Measurements from ENCODE around the gene GTF3A. TPM values are rescaled to one million over a fixed set of nuclear protein-coding genes. Genes with fewer than 3 reads are reported as not detected.
"Not testable (repeated sequence)": the region's sequence is repeated elsewhere in the genome, so short reads cannot be mapped to it uniquely, and the experiment has no call there.

Gene GTF3A
- polyA plus RNA-seq (2012; ENCODE audit: insufficient read depth, insufficient read length) = 558 TPM

DNA sequence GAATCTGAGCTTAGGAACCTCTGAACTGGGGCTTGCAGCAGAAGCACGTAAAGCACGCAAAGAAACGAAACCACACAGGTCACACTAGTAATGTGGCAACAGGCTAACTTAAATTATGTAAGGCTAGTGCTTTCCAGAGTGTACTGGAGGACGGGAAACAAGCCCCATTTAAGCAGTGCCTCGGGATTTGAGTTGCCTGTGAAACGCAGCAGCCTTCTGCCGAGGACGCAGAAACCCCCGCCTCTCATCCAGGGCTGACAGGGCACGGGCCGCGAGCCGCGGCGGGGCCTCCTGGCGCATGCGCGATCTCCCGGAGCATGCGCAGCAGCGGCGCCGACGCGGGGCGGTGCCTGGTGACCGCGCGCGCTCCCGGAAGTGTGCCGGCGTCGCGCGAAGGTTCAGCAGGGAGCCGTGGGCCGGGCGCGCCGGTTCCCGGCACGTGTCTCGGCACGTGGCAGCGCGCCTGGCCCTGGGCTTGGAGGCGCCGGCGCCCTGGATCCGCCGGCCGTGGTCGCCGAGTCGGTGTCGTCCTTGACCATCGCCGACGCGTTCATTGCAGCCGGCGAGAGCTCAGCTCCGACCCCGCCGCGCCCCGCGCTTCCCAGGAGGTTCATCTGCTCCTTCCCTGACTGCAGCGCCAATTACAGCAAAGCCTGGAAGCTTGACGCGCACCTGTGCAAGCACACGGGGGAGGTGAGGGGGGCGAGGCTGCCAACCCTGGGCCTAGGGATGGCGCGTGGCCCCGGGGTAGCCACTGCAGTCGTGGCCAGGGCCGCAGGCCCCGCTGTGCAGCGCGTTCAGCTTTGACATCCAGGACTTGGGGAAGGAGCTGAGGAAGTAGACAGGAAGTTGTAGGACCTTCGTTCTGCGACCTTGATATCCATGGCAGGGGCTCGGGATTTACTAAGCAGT is at the start of gene GTF3A:
Gene GTF3A, plus strand, starts transcription at position 374 of the 912 bp plus-strand sequence.
- H3K4me3 ChIP-seq (ENCODE audit: low read length) = peak within 1 kb of the TSS; percentile 92
- peak; percentile 78 for DNase-seq (ENCODE audit: low read depth, low spot score)

DNA sequence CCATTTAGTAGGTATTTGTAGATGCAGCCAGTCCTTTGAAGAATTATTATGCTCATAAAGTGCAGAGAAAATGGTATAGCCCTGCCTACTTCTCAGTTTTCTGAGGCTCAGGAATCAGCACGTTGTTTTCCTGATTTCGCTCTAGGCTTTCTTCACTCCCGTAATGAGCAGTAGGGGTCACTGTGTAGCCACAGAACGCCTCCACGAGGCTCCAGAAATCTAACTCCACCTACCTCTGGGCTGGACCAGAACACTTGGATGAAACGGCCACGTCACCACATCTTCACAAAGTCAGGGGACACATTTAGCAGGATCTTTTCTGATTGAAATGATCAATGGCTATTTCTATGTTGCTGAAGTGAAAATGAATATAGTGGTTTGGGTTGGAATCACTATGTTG is 49.8 kb upstream of the GTF3A start:
- DNase-seq (ENCODE audit: low read depth, low spot score) = peak; percentile 44
- H3K4me3 ChIP-seq (ENCODE audit: low read length) = no peak overlapping the region

DNA sequence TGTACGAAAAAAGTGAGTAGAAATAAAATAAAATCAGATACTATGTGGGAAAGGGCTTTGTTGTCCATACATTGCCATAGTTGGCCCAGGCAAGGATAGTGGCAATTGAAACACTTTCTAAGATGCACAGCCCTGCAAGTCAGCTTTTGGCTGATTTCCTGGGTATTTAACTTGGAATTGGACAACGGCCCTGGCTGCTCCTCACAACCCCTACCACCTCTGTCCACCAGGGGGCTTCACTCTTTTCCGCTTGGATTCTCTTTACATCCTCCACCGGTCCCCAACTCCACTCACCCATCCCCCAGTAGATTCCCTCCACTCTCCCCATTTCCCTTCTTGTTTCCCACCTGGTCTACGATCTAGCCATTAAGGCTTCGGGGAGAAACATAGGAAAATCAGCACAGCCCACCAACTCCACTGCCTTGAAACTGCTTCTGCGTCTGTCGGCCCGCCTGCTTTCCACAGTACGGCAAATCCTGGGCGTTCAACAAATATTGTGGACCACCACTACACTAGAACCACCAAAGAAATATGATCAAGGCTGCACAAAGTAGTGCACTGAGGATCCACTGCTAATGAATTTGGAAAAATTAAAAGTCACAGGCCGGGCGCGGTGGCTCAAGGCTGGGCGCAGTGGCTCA is 48.6 kb upstream of the GTF3A start:
- peak; percentile 27 for DNase-seq (ENCODE audit: low read depth, low spot score)
- no peak overlapping the region for H3K4me3 ChIP-seq (ENCODE audit: low read length)

DNA sequence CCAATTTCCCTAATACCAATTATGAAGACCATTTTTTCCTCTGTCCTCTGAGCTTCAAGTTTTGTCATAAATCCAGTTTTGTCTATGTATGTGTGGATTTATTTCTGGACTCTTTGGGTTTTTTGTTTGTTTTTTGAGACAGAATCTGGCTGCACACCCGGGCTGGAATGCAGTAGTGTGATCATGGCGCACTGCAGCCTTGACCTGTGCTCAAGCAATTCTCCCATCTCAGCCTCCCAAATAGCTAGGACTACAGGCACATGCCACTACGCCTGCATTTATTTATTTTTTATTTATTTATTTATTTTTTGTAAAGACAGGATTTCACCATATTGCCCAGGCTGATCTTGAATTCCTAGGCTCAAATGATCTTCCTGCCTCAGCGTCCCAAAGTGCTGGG is 45.3 kb upstream of the GTF3A start:
- no peak for DNase-seq (ENCODE audit: low read depth, low spot score)
- H3K4me3 ChIP-seq (ENCODE audit: low read length) = no peak overlapping the region

DNA sequence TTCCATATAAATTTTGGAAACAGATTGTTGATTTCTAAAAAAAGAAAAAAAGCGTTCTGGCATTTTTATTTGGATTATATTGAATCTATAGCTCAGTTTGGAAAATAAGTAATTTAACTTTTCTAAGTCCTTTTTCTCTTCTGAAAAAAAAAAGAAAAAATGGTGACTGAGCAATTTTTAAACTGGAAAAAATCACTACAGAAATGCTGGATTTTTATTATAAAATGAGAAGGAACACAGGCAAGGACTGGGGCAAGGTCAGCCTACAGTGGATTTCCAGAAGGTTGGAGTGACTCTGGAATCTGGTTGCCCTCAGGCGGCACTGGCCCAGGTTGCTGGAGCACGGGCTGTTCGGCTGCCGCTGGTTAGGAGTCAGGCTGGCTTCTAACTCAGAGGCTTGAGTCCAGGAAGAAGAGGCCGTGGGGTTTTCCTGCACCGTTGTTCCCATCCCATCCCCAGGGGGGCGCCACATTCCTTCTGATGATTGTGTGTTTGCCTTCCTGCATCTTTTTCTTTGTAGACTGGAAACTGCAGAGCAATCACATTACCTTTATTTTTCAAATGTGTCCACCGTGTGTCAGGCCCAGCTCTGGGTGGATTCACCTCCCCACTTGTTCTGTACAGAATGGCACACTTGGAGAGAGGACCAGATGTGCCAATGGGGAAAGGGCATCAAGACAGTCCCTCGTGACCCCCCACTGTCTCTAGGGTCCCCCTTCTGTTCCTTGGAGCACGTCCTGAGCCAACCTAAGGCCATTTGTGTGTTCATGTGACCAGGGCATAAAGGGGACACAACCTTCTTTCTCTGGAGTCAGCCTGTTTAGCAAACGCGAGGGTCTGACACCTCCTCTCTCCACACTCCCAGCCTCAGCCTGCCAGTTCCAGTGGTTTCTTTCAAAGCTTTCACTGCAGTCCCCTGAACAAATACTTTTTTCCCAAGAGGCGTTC is 44.5 kb upstream of the GTF3A start:
- H3K4me3 ChIP-seq (ENCODE audit: low read length) = no peak overlapping the region
- DNase-seq (ENCODE audit: low read depth, low spot score) = peak; percentile 41

DNA sequence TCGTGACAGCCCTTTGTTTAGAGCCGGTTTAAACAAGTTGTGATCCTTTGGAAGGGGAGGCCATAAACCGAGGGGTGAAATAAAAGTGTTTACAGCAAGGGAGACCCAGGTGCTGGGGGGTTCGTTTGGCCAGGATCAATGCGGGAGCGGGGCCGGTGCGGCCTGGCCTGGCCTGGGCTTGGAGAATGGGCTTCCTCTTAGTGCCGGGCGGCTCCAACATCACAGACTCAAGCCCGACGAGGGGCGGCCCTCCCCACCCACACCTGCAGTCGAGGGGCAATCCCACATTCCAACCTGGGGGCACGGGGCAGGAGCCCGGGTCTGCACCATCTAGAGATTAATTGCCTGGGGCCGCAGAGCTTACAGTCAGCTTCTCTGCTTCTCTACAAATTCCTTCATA is 42.8 kb upstream of the GTF3A start:
- DNase-seq (ENCODE audit: low read depth, low spot score) = no peak
- no peak overlapping the region for H3K4me3 ChIP-seq (ENCODE audit: low read length)

DNA sequence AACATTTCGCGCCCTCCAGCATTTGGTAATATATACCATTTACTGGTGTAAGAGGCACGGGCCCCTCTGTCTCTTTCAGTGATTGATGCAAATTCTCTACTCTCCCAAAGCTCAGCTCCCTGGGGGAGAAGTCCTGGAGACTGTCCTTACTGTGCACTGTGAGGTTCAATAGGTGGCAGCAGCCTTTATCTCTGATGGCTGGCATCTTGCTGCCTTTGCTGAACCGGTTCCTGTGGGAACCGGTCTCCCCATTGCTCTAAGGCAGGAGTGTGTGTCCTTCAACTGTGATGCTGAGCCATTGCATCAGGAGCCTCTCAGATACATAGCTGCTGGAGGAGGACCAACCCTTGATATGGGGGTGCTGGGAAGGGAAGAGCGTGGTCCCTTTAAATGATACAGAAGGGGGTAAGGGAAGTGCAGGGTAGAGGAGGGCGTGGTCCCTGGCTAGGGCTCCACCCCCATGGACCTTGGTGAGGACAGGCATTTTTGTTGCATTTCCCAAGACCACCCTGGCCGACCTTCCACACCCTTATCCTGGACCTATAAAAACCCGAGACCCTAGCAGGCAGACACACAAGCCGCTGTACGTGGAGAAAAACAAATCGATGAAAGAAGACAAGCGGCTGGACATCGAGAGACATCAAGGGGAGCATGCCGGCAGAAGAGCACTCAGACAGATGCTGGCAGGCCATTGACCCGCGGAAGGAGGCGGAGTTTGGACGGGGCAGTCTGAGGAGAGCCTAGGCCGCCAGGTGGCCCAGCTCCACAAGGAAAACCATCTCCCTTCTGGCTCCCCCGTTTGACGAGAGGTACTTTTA is 41.1 kb upstream of the GTF3A start:
- no peak for DNase-seq (ENCODE audit: low read depth, low spot score)

DNA sequence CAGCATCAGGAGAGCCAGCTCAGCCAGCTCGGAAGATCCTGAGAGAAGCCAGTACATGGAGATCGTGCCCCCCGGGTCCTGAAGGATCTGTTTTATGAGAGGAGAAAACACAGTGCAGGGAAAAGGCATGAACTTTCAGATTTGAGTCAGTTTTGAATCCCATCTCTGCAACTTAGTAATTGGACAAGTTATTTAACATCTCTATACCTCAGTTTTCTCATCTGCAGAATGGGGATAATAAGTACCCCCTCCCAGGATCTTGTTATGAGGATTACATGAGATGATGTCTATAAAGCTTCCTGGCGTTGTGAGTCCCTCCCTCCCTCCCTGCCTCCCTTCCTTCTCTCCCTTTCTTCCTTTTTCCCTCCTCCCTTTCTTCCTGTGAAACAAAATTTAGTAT is 40.1 kb upstream of the GTF3A start:
- no peak overlapping the region for H3K4me3 ChIP-seq (ENCODE audit: low read length)
- no peak for DNase-seq (ENCODE audit: low read depth, low spot score)

More for the DNA sequence above, 41.1 kb upstream of the GTF3A start:
- H3K4me3 ChIP-seq (ENCODE audit: low read length) = no peak overlapping the region

DNA sequence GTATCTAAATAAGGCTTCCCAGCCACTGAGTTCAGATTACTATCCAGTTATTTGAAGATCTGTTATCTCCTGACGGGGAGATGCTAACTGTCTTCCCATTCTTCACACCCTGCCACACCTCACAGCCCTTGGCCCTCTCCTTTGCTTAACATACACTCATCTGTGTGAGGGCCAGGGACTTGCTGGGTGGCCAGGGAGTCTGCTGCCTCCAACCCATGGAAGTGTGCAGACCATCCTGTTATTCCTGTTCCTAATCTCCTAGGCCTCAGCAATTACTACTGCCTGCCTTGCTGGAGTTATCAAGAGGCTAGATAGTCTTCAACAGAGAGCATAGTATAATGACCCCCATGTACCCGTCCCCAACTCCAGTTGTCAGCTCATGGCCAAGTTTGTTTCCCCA is 36.2 kb upstream of the GTF3A start:
- no peak for DNase-seq (ENCODE audit: low read depth, low spot score)
- H3K4me3 ChIP-seq (ENCODE audit: low read length) = no peak overlapping the region

DNA sequence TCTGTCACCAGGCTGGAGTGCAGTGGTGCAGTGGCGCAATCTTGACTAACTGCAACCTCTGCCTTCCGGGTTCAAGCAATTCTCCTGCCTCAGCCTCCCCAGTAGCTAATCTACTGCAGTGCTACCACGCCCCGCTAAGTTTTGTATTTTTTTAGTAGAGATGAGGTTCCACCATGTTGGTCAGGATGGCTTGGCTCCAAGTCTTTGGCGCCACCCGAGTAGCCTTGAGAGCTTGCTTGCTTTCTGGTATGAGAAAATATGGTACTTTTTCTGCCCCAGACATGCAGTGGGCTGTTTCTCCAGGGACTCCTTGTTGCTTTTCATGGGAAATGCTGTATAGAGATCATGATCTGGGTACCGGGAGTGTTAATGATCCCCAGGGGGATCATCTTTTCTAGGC is 34.5 kb upstream of the GTF3A start:
- no peak overlapping the region for H3K4me3 ChIP-seq (ENCODE audit: low read length)
- DNase-seq (ENCODE audit: low read depth, low spot score) = no peak

DNA sequence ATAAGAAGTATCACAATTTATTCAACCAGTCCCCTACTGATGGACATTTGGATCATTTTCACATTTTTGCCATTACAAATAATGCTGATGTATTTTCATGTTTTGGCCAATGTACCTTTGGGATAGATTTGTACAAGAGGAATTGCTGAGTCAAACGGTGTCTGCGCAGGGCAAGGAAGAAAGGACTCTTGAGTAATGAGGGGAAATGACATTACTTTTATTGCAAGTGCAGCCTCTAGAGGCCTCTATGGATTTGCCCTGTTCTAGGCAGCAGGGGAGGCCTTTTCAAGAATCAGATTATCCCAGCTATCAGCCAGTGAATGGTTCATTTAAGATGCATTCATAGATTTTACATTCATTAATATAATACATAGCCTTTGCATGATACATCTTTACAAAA is 32.9 kb upstream of the GTF3A start:
- H3K4me3 ChIP-seq (ENCODE audit: low read length) = no peak overlapping the region
- DNase-seq (ENCODE audit: low read depth, low spot score) = no peak

DNA sequence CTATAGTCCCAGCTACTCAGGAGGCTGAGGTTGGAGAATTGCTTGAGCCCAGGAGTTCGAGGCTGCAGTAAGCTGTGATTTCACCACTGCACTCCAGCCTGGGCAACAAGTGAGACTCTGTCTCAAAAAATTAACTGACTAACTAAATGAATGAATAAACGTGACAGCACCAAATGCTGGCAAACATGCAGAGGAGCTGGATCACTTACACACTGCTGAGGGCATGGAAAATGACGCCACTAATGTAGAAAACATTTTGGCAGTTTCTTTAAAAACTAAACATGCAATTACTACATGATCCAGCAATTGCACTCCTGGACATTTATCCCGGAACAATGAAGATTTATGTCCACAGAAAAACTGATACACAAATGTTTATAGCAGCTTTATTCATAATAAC is 31.3 kb upstream of the GTF3A start:
- no peak overlapping the region for H3K4me3 ChIP-seq (ENCODE audit: low read length)
- DNase-seq (ENCODE audit: low read depth, low spot score) = no peak

DNA sequence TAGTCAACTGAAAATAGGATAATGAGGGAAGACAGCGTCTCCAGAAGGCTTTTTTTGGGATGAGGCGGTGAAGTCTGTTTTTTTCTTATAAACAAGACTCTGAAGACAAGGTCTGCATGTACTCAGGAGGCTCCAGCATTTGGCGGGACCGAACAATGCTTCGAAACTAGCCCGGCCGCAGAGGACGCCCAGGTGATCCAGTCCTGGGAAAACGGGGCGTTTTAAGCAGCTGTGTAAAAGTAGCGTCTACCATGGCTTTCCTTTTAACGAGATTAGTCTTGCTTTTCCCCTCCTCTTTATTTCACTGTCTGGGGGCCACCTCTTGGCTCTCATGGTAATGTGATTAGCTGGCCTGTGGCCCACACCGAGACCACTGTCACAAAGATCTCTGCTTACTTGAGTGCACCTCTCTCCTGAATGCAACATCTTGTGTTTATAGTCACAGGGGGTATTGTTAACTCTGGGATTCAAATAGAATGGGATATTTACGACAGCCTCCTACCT is 29.4 kb upstream of the GTF3A start:
- no peak overlapping the region for H3K4me3 ChIP-seq (ENCODE audit: low read length)
- DNase-seq (ENCODE audit: low read depth, low spot score) = no peak

DNA sequence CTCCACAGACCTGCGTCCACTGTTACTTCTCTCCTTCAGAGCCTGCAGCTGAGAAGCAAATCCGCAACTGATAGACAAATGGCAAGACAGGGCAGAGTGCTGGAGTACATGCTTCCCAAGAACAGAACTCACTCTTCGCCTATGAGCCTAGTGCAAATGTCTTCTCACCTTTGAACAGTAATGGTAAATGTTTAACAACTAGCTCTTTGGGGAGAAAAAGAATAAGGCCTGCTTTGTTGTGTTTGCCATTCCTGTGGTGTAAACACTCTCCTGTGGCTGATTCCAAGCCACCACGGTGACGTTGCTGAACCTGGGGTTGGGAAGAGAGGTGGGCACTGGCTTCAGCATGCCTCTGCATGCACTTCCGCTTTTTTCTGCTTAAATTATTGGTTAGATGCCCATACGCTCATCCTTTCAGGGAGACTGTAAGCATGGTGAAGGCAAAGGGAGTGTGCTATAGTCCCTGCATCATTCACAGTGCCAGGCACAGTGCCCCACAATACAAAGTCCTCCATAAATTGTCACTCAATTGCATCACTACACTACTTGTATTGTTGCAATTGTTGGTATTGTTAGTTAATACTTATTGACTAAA is 28.1 kb upstream of the GTF3A start:
- no peak for DNase-seq (ENCODE audit: low read depth, low spot score)

DNA sequence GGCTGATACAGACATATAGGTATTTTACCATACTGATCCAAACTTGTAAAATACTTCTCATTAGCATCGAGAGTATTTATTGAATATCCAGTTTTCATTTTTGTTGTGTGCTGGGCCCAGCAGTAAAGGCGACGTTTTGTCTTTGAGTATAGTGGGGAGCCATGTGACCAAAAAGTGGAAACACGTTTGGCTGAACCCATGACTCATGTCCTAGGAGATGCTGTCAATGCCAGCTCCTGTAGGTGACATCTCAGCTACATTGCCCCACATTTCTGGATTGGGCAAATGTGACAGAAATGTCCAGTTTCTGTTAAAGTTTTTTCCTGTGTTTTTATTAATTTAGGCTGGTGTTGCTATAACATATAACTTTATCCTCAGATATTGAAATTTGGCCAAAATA is 26.1 kb upstream of the GTF3A start:
- H3K4me3 ChIP-seq (ENCODE audit: low read length) = no peak overlapping the region
- no peak for DNase-seq (ENCODE audit: low read depth, low spot score)

More for the DNA sequence above, 28.1 kb upstream of the GTF3A start:
- no peak overlapping the region for H3K4me3 ChIP-seq (ENCODE audit: low read length)

DNA sequence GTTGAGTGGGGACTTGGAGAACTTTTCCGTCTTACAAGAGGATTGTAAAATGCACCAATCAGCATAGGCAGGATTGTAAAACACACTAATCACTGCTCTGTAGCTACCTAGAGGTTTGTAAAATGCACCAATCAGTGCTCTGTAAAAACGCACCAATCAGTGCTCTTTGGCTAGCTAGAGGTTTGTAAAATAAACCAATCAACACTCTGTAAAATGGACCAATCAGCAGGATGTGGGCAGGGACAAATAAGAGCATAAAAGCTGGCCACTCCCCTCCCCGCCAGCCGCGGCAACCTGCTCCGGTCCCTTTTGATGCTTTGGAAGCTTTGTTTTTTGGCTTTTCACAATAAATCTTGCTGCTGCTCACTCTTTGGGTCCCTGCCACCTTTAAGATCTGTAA is 24.0 kb upstream of the GTF3A start:
- not testable (repeated sequence) for H3K4me3 ChIP-seq (ENCODE audit: low read length); DNase-seq (ENCODE audit: low read depth, low spot score)

DNA sequence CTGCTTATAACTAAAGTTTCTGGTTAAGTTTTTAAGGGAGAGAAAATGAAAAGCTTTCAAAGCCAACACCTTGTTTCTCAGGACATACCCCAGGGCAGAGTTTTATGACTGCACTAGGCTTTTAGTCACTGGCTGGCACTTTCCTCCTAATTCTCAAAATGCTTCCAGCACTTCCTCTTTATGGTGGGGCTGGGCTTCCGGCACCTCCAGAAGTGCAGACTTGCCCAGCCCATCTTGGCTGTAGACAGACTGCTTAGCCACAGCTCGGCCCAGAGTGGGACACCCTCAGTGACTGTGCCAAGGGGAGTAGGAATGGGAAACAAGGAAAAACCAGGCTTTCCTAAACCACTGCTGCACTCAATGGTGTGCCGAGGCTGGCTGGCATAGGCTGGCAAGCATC is 23.2 kb upstream of the GTF3A start:
- DNase-seq (ENCODE audit: low read depth, low spot score) = no peak

DNA sequence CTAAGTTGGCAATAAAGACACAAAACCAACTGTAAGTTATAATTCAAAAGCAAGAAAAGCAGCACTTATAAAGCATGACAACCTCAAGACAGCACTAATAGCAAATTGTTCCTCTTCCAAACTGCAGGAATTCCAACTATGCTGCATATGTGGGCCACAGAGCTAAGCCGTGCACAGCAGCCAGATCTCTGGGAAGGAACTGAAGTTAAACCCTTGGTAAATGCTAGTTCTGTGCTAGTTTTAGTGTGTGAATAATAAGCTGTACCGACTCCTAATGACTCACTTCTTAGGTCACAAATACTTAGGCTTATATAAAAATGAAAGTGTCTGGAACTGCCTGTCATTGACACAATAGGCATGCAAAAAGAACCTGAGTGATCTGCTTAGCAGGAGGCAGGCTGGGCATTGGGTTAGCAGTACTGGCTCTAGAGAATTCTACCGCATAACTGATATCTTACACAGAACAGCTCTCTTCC is 21.2 kb upstream of the GTF3A start:
- DNase-seq (ENCODE audit: low read depth, low spot score) = no peak
- H3K4me3 ChIP-seq (ENCODE audit: low read length) = no peak overlapping the region

More for the DNA sequence above, 23.2 kb upstream of the GTF3A start:
- H3K4me3 ChIP-seq (ENCODE audit: low read length) = no peak overlapping the region
